ENCODE measurements around the gene PEMT. TPM values are rescaled to one million over a fixed set of nuclear protein-coding genes. Genes with fewer than 3 reads are reported as not detected.

The PEMT gene
- total RNA-seq, 1 experiment from 2014 or later: 27.0 TPM

DNA sequence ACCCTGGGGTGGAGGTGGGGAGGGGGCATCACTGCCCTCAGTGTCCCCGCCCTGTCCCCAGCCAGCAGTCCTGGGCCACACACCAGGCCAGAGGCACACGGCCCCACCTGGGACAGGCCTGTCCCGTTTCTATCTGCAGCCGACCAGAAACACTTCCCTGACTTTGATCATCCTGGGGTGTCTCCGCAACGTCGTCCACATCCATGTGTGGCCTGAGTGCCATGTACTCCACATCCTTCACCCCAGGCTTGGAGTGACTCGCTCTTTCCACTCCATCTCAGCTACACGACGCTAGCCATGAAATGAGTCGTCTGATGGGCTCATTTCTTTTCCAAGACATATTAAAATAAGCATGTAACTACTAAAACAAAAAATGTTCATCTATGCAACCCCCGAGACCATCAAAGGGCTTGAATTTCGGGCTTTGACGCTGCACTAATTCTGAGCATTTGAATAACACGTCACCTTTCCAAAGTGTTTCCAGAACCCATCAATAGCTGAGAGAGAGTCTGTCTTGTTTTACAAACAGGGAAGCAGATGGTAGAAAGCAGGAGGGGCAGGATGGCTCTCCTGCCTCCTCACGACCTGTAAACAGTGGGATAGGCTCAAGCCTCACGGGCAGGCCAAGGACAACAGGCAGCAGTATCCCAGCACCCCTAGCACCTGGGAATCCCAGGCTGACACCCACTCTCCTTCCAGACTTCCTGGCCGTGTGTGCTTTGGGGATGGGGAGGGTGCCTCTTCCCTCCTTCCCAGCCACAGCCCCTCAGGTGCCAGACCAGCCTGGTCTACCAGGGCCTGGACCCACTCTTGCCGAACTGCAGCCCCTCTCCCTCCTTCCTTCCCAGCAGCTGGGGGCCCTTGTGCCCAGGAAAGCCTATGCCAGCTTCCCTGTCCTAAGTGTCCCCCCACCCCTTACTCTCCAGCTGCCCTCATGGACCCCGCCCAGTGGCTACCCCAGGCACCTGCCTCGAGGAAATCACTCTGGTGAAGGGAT lies 75.3 kb downstream of the PEMT start:
- BruUV-seq (replicated peaks): no TSS peak
- H3K27me3 ChIP-seq (ENCODE audit: control insufficient read depth, insufficient read depth, low read length): no peaks in the 10 kb centered on the region
- DNase-seq (ENCODE audit: low read depth, low spot score): no peak
- H3K4me3 ChIP-seq (ENCODE audit: low read depth in 2 of 2, low read length in 2 of 2): no peak overlapping the region
- intact Hi-C loops (cut with micrococcal nuclease; ENCODE audit: unreplicated experiment) (no loop called here), in situ Hi-C loops (cut with HindIII; ENCODE audit: low pct_unique_long_range_greater_than_20kb, low sequenced_read_pairs) (no loop called here)
- no peaks in the 10 kb centered on the region for H3K36me3 ChIP-seq (ENCODE audit: control insufficient read depth, insufficient read depth, low read length)
- ChIA-PET POLR2A (no interaction called here), CTCF (no interaction called here)
- ATAC-seq: no peak
- no peak for TF ChIP-seq SIN3A (IDR thresholded peaks at IDR 0.05; ENCODE audit: borderline replicate concordance, insufficient read depth, low read depth, low read length)
- TF ChIP-seq, protein P1, sequence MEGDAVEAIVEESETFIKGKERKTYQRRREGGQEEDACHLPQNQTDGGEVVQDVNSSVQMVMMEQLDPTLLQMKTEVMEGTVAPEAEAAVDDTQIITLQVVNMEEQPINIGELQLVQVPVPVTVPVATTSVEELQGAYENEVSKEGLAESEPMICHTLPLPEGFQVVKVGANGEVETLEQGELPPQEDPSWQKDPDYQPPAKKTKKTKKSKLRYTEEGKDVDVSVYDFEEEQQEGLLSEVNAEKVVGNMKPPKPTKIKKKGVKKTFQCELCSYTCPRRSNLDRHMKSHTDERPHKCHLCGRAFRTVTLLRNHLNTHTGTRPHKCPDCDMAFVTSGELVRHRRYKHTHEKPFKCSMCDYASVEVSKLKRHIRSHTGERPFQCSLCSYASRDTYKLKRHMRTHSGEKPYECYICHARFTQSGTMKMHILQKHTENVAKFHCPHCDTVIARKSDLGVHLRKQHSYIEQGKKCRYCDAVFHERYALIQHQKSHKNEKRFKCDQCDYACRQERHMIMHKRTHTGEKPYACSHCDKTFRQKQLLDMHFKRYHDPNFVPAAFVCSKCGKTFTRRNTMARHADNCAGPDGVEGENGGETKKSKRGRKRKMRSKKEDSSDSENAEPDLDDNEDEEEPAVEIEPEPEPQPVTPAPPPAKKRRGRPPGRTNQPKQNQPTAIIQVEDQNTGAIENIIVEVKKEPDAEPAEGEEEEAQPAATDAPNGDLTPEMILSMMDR (IDR thresholded peaks at IDR 0.05): no peak
- no peaks in the 10 kb centered on the region for H3K9me3 ChIP-seq (ENCODE audit: control insufficient read depth, insufficient read depth, low read depth, low read length)
- peaks cover 8% of the 10 kb centered on the region for H3K4me1 ChIP-seq (ENCODE audit: control insufficient read depth, insufficient read depth, low read length)
- no peak overlapping the region for H3K27ac ChIP-seq (ENCODE audit: low read length)

DNA sequence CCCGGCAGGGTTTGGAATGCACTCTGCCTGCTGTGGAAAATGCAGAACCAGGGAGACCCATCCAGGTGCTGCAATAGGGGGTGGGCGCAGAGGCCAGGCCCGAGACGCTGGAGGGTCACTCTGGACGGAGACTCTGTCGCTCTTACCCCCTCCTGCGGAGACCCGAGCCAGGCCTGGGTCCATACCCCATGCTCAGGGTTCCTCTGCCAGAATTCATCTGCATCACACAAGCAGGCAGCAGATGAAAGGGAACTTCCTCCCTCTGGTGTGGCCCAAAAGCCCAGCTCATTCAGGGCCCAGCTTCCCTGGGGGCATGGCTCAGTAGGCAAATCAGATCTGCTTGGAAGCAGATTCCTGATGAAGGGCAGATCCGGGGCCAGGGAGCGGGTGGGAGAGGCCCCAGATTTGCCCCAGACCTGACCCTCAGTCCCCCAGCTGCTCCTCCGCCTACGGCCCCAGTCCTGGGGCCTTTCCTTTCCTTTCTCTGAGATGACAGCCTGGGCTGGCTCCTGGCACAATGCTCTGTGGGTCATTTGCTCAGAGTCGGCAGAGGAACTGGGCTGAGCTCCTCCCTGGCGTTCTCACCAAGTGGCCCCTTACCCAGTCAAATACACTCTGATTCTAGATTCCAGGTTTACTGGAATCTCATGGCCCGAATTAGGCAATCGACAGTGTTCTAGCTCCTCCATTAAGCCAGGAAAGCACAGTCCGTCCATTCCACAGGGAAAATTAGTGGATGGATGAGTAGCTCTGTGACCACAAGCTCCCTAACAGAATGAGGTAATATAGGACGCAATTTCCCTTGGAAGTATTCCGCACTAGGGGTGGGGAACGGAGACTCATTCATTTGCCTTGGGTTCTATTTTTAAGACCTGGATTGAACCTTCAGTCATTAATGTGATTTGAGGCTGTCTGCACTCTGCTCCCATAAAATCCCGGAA lies 76.2 kb downstream of the PEMT start:
- ATAC-seq (no peak), DNase-seq (ENCODE audit: low read depth, low spot score) (no peak)
- Histone ChIP-seq H3K4me1 (ENCODE audit: control insufficient read depth, insufficient read depth, low read length) (peaks cover 8% of the 10 kb centered on the region), H3K9me3 (ENCODE audit: control insufficient read depth, insufficient read depth, low read depth, low read length) (no peaks in the 10 kb centered on the region), H3K27ac (ENCODE audit: low read length) (no peak overlapping the region), H3K36me3 (ENCODE audit: control insufficient read depth, insufficient read depth, low read length) (no peaks in the 10 kb centered on the region), H3K4me3 (ENCODE audit: low read depth in 2 of 2, low read length in 2 of 2) (no peak overlapping the region), H3K27me3 (ENCODE audit: control insufficient read depth, insufficient read depth, low read length) (no peaks in the 10 kb centered on the region)
- TF ChIP-seq, protein P1 (IDR thresholded peaks at IDR 0.05): no peak
- TF ChIP-seq SIN3A (IDR thresholded peaks at IDR 0.05; ENCODE audit: borderline replicate concordance, insufficient read depth, low read depth, low read length): no peak
- TF ChIP-seq TCF7L2 (IDR thresholded peaks at IDR 0.05; ENCODE audit: low read depth, low read length): no peak
- TF ChIP-seq, protein P2, sequence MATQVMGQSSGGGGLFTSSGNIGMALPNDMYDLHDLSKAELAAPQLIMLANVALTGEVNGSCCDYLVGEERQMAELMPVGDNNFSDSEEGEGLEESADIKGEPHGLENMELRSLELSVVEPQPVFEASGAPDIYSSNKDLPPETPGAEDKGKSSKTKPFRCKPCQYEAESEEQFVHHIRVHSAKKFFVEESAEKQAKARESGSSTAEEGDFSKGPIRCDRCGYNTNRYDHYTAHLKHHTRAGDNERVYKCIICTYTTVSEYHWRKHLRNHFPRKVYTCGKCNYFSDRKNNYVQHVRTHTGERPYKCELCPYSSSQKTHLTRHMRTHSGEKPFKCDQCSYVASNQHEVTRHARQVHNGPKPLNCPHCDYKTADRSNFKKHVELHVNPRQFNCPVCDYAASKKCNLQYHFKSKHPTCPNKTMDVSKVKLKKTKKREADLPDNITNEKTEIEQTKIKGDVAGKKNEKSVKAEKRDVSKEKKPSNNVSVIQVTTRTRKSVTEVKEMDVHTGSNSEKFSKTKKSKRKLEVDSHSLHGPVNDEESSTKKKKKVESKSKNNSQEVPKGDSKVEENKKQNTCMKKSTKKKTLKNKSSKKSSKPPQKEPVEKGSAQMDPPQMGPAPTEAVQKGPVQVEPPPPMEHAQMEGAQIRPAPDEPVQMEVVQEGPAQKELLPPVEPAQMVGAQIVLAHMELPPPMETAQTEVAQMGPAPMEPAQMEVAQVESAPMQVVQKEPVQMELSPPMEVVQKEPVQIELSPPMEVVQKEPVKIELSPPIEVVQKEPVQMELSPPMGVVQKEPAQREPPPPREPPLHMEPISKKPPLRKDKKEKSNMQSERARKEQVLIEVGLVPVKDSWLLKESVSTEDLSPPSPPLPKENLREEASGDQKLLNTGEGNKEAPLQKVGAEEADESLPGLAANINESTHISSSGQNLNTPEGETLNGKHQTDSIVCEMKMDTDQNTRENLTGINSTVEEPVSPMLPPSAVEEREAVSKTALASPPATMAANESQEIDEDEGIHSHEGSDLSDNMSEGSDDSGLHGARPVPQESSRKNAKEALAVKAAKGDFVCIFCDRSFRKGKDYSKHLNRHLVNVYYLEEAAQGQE (IDR thresholded peaks at IDR 0.05; ENCODE audit: insufficient read depth in 1 of 2, low read depth in 2 of 2, low read length in 1 of 2): no peak
- no peak for TF ChIP-seq POLR2AphosphoS5 (IDR thresholded peaks at IDR 0.05; ENCODE audit: low read depth, low read length)
- intact Hi-C loops (cut with micrococcal nuclease; ENCODE audit: unreplicated experiment) (no loop called here), in situ Hi-C loops (cut with HindIII; ENCODE audit: low pct_unique_long_range_greater_than_20kb, low sequenced_read_pairs) (no loop called here)
- POLR2A ChIA-PET: interaction anchor here (0.8 kb wide), 1 partner anchor 12 kb away, joined by 4 read pairs; no protein-coding TSS in a partner anchor
- no TSS peak for BruUV-seq (replicated peaks)
- CTCF ChIA-PET: no interaction called here

All from Panc1 (cell line).